ENCODE measurements around the gene DENND1A.

GRCh38 chr9:123380852-123381705 is 548.8 kb downstream of the DENND1A start:
- TF ChIP-seq CTCF (IDR thresholded peaks at IDR 0.05): no peak
- no peak for TF ChIP-seq POLR2A (IDR thresholded peaks at IDR 0.05)

Measured in right lobe of liver (tissue), 4 donors.